GM19467 (cell line): Measurements from ENCODE around the gene MAK.
"Not testable (repeated sequence)": the region's sequence is repeated elsewhere in the genome, so short reads cannot be mapped to it uniquely, and the experiment has no call there.

Experiments used
- ATAC-seq: cut with Tn5 transposase; IDR thresholded peaks from one replicate; pipeline ENCODE4 v1.9.1; 2021; ENCODE audit warnings: mild to moderate bottlenecking, moderate library complexity; ENCODE audit not compliant: unreplicated experiment

The MAK gene, protein sequence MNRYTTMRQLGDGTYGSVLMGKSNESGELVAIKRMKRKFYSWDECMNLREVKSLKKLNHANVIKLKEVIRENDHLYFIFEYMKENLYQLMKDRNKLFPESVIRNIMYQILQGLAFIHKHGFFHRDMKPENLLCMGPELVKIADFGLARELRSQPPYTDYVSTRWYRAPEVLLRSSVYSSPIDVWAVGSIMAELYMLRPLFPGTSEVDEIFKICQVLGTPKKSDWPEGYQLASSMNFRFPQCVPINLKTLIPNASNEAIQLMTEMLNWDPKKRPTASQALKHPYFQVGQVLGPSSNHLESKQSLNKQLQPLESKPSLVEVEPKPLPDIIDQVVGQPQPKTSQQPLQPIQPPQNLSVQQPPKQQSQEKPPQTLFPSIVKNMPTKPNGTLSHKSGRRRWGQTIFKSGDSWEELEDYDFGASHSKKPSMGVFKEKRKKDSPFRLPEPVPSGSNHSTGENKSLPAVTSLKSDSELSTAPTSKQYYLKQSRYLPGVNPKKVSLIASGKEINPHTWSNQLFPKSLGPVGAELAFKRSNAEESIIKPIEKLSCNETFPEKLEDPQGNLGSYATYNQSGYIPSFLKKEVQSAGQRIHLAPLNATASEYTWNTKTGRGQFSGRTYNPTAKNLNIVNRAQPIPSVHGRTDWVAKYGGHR

DNA sequence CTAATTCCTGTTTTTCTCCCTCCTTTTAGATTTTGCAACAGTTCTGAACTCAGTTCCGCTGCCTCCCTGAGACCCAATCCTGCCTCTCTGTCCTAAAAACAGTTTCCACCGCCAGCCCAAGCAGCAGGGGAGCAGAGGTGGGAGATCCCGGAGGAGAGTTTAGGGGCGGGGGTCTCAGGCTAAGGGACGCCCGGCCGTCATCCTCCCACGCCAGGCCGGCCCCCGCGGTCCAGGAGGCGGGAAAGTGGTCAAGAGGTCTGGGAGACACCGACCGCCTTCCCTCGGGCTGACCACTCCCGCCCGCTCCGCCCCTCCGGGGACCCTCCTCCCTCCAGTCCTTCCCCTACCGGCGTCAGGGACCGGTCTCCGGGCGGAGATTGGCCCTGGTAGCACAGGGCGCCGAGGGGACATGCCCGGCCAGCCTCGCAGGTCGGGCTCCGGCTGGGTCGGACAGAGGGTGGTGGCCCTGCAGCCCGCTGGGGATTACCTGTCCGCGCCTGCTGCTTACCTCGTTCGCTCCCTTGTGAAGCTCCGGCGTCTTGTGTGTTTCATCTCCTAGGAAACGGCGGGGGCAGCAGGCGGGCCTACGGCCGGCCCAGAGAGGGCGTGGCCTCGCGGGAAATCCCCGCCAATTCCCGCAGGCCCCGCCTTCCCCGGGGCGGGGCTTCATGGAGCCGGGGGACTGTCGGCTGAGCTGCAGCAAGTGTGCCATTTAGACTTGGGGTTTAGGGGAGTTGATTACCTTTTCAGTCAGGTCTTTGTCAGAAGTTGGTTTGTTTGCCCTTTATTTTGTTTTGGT is at the start of gene MAK:
TSS of gene MAK (minus strand) at position 545 of the 799 bp plus-strand sequence. CDS start 7,891 bp downstream, outside the sequence.
- peak; percentile 84 for ATAC-seq

DNA sequence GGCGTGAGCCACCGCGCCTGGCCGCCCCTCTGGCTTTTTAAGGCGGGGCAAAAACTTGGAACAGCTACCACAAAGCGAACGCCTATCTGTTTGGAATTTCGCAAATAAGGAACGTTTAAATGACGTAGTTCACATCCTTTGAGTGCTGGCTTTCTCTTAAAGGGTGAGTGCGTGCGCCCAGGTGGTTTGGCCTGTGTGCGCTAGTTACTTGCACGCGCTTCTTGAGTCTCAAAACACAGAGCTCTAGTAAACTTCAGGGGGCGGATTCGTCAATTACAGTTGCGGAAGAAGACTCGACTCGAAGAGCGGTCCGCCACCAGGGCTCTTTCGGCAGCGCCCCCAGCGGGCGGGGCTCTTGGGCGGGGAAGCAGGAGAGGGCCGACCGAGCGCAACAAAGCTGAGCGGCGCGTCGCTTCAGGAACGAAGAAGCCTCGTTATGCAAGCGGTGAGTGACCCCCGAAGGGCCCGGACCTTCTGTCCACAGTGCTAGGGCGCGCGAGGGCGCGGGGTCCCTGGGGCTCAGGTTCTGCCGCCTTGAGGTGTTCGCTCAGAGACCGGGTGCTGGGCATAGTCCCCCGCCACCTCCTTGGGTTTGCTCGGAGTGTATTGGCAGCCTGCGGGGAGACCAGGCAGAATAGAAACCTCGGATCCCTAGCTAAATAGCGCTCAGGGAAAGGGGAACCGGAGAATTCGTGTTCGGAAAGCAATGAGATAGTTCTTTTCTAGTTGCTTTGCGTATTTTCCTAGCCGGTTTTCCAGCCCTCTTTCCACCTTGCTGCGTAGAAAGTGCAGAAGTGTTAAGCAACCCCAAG is 48.6 kb upstream of the MAK start, which contains the start of gene SYCP2L:
TSS of gene SYCP2L (plus strand) at position 362 of the 812 bp plus-strand sequence. CDS start at position 437, 75 bp downstream.
- ATAC-seq = peak; percentile 51

DNA sequence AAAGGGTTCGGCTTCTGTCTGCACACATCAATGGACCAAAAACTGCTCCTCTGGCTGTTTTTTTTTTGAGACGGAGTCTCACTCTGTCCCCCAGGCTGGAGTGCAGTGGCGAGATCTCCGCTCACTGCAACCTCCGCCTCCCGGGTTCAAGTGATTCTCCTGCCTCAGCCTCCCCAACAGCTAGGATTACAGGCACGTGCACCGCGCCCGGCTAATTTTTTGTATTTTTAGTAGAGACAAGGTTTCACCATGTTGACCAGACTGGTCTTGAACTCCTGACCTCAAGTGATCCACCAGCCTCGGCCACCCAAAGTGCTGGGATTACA is 48.0 kb upstream of the MAK start:
- ATAC-seq = not testable (repeated sequence)

DNA sequence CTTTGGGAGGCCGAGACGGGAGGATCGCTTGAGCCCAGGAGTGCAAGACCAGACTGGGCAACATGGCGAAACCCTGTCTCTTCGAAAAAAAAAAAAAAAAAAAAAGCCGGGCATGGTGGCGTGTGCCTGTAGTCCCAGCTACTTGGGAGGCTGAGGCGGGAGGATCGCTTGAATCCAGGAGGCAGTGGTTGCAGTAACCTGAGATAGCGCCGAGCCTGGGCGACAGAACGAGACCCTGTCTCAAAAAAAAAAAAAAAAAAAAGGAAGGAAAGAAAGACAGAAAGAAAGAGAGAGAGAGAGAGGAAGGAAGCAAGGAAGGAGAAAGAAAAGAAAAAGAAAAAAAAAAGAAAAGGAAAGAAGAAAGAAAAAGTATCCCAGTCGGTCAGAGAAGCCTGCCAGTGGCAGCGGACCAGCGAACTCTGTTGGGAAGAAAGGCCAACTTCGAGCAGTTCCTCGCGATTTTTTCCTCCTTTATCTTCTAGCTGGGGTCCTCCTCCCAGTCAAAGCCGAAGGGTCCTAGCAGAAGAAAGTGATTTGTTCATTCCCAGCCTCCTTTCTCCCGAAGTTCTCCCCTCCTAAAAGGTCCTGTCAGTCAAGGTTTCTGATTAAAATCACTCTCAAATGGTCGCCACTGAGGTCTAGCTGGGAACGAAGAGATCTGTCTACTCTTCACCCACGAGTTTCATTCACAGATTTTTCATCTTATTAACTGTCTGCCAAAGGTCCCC is 46.1 kb upstream of the MAK start:
- ATAC-seq = no peak

DNA sequence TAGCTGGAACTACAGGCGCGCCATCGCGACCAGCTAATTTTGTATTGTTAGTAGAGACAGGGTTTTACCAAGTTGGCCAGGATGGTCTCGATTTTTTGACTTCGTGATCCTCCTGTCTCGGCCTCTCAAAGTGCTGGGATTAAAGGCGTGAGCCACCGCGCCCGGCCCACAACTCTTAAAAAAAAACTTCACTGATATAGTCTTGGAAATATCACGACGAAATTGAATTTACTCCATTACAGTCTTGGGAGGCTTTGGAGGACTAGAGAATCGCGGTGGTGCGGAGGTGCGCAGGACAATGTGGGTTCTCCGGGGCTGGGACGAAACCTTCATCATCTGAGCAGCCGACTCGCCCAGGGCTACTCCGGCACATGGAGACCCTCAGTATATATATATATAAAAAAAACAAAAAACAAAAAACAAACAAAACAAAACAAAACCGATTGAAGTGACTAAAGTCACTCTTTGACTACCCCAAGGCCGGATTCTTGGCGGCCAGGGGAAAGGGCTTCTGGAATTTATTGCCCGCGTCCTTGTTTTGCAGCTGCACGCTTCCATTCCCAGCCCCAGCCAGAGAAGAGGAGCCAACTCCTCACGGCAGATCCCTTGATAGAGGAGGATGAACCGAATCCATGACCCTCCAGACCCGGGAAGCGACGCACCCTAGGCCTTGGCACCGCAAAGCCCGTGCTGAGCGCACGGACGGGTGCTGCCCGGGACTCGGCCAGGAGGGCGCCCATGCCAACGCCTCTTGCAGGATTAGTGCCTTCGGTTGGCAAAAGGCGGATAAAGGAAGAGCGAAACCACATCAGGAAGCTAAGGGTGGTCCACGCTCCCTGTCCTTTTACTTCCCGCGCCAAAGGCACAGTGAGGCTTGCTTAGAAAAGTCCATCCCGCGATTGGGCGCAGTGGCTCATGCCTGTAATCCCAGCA is 45.2 kb upstream of the MAK start:
- ATAC-seq = no peak

DNA sequence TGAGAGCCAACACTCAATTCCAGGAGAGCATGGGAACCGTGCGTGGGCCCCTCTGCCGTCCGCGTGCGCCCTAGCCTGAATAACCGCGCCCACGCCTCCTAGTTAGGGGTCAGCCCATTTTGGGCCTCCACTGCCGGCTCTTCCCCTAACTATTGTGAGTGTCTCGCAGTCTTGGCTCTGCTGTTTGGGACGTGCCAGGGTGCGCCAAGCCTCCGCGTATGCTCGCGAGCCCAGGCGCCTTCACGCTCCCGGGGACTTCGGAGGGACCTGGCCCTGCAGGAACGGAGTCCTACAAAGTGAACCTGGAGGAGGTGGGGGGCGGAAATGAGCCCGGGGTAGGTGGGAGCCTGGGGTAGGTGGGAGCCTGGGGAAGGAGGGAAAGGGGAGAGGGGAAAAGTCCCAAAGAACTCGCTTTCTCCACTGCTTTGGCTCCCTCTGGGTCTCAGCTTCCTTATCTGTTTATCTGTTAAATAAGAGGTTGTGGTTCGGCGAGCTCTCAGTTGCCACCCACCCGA is 44.4 kb upstream of the MAK start:
- no peak for ATAC-seq

DNA sequence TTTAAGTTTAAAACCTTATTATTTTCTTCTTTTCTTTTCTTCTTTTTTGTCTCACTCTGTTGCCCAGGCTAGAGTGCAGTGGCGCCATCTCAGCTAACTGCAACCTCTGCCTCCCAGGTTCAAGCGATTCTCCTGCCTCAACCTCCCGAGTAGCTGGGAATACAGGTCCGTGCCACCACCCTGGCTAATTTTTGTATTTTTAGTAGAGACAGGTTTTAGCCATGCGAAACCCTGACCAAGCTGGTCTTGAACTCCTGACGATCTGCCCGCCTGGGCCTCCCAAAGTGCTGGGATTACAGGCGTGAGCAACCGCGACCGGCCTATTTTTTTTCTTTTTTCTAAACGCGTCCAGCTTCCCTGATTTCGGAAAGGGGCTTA is 43.9 kb upstream of the MAK start:
- ATAC-seq = not testable (repeated sequence)

DNA sequence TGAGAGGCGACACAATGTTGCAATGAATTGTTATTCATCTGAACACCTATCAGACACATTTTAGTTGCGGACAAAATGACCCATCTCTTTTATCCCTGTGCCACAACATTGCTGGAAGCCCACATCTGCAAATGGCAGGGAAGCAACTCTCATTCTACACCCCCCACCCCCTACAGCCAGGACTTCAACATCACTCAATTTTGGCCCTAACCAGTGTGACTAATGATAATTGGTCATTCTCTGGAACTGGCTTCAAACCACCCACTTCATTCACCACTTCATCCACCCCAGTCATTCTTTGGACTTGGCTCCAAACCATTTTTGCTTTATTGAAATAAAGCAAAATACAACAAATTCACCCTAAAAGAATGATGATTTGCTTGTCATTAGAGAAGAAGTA is 42.0 kb upstream of the MAK start:
- no peak for ATAC-seq

DNA sequence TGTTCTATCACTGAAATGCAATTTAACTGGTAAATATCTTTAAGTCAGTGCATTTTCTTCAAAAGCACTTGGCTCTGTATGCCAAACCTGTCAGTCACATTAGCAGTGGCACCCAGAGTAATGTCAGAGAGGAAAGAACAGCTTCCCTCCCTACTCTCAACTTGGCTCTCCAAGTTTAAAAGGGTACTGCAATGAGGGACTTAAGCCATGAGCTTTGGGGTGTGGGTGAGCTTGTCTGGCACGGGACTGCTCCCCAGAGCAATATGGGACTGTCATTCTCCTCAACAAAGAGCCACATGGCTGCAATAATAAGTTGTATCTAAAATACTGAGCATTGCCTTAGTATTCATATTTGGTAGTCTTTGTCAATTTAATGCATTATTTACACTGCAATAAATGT is 39.5 kb upstream of the MAK start:
- ATAC-seq = no peak

DNA sequence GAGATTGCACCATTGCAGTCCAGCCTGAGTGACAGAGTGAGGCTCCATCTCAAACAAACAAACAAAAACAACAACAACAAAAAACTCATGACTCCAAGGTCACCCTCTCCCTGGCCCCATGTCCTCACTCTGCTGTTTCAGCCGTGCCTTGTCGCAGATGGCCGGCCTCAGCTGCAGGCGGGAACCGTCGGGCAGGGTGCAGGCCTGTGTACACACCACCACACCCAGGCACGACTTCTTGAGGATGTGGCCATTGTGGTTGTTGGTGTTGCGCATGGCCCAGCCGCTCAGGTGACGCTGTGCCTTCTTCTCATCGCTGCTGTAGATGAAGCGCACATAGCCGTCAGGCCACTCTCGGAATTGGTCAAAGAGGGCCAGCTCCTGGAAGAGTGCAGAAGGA is 38.7 kb upstream of the MAK start:
- no peak for ATAC-seq

DNA sequence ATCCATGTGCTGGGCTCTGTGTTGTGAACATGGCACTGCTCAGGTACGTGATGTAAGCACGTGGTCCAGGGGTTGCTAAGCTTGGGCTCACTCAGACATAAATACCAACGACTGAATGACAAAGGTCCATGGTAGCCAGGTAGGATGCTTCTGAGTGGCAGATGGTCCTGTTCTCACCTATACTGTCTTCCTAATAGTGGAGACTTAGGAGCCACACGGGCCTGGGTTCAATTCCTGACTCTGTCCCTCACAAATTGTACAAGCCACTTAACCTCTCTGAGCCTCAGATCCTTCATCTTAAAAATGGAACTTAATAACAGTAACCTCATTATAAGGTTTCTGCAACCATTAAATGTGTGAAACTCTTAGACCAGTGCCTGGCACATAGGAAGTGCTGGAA is 36.7 kb upstream of the MAK start:
- ATAC-seq = no peak

DNA sequence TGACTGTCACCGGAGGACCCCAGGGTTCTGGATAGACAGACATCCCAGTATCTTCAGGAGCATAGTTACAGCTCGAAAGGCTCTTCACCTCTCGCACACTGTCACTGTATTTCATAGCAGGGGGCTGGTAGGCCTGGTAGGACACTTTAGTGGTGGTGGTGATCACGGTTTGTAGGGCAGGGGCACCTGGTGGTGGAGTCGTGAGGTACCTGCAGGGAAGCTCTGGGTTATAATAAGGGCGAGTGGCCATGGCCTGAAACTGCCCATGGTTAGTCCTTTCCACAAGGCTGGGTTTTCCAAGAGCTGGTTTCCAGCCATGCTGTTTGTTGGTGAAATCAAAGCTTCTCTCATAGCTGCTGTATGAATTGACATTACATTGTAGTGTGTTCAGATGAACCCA is 35.9 kb upstream of the MAK start:
- ATAC-seq = no peak

DNA sequence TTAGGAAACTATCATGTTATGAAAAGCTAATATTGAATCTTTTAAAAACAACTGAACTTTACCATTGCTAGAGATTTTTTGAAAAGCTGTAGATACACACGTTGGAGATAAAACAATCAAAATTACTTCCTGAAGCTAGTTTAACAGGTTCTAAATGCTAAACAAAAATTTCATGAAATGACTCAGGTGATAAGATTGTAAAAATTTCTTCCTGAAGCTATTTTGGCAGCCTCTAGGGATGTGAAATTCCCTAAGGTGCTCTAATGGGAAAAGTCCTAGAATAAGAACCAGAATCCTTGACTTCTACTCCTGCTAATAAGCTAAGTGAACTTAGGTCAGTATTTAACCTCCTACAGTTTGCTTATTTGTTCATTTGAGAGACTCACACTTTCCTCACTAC is 35.0 kb upstream of the MAK start:
- no peak for ATAC-seq

DNA sequence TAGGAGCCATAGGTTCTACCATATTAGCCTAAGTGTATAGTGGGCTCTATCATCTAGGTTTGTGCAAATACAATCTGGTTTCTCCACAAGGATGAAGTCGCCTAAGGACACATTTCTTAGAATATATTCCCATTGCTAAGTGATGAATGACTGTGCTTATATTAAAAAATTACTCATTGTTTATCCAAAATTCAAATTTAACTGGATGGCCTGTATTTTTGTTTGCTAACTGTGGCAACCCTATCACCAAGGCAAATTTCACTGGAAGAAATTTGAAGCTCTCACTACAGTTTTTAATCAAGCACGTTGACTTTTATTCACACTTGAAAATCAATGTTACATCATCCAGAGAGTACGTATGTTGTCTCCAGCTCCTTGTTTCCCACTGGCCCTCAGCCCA is 29.6 kb upstream of the MAK start:
- no peak for ATAC-seq

DNA sequence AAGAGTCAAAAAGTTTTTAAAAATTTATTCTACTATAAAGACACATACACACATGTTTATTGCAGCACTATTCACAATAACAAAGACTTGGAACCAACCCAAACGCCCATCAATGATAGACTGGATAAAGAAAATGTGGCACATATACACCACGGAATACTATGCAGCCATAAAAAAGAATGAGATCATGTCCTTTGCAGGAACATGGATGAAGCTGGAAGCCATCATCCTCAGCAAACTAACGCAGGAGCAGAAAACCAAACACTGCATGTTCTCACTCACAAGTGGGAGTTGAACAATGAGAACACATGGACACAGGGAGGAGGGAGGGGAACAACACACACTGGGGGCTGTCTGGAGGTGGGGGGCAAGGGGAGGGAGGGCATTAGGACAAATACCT is 28.4 kb upstream of the MAK start:
- ATAC-seq = not testable (repeated sequence)

DNA sequence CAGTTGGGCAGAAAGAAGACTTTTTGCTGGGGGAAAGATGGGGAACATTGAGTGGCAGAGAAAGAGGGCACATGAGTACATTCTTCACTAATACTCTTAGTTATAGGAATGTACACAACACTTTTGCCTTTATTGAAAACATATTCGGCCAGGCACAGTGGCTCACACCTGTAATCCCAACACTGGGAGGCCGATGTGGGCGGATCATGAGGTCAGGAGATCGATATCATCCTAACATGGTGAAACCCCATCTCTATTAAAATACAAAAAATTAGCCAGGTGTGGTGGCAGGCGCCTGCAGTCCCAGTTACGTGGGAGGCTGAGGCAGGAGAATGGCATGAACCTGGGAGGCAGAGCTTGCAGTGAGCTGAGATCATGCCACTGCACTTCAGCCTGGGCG is 24.7 kb upstream of the MAK start:
- not testable (repeated sequence) for ATAC-seq

DNA sequence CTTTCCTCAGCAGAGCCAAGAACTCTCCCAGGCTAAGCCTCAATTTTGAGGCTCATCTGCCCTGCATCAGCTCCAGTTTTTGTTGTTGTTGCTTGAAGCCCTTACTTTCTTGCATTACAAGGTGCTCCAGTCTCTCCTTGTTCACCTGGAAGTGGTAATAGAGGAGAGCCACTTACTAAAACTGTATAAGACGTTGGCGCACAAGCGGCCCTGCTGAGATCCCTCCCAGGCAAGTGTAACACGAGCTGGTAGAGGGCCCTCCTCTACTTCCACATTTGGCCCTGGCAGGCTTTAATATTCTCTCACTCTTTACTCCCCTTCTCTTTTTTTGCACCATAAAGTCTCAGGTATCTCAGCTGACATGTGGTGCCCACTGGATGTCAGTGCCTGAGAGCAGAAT is 24.0 kb upstream of the MAK start:
- no peak for ATAC-seq

DNA sequence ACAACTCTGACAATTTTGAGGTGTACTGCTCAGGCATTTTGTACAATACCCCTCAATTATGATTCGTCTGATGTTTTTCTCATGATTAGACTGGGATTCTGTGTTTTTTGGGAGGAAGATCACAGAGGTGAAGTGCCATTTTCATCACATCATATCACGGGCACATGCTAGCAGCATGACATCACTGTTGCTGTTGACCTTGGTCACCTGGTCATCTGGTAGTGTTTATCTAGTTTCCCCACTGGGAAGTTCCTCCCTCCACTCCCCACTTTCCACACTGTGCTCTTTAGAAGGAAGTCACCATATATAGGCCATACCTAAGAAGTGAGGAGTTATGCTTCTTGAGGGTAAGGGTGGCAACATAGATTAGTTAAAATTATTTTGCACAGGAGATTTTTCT is 22.7 kb upstream of the MAK start:
- ATAC-seq = no peak

DNA sequence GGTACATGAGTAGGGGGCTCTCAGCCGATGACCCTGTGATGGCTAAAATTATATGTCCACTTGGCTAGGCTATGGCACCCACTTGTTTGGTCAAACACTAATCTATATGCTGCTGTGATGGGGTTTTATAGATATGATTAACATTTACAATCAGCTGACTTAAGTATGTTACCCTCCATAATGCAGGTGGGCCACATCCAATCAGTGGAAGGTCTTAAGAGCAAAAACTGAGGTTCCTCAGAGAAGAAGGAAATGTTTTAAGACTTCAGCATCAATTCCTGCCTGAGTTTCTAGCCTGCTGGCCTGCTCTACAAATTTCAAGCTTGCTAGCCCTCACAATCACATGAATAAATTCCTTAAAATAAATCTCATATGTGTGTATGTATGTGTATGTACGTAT is 18.9 kb upstream of the MAK start:
- no peak for ATAC-seq
